Activated CD8-positive, alpha-beta memory T cell treated with anti-CD3 and anti-CD28 coated beads, Interleukin-2, amount 50 U/mL, for 24 hours (primary cell): ENCODE data around the gene SGTA.
"Not testable (repeated sequence)": the region's sequence is repeated elsewhere in the genome, so short reads cannot be mapped to it uniquely, and the experiment has no call there.

Experiments used
- DNase-seq: peaks from one replicate; pipeline ENCODE4 v3.0.0-alpha.2; 2020; ENCODE audit errors: extremely low read depth

SGTA gene, protein sequence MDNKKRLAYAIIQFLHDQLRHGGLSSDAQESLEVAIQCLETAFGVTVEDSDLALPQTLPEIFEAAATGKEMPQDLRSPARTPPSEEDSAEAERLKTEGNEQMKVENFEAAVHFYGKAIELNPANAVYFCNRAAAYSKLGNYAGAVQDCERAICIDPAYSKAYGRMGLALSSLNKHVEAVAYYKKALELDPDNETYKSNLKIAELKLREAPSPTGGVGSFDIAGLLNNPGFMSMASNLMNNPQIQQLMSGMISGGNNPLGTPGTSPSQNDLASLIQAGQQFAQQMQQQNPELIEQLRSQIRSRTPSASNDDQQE

DNA sequence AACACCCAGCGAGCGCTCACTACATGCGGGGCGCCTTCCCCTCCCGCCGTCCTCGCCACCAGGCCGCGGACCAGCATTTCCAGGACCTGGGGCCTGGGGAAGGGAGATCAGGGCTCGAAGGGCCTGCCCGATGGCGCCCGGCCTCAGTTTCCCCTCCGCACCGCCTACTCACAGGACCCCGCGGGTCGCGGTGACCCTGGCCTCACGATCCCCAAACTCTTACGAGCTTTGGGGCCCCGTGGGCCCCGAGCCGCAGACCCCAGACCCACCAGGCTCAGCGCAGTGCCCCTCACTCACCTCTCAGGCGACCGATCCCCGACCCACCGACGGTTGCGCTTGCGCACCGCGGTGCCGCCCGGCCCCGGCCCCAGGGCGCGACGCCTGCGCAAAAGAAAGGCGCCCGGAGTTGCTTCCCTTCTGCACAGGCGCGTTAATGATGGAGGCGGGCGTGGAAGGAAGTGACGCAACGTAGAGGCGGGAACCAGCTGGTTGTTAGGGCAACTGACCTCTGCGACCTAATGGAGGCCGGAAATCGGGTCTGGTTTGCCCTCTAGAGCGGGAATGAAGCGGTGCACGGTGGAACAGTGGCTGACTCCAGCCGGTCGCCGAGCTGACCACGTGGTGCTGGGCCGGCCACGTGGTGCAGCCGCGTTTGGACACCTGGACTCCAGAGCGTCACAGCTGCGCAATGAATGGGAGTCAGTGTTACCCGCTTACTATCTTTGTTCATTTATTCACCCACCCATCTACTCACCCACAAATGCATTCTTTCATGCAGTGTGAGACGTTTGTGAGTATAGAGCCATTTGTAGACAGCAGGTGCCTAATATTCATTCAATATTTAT, at the start of gene SGTA:
TSS of gene SGTA (minus strand) at position 338 of the 845 bp plus-strand sequence. CDS start 14,205 bp downstream, outside the sequence.
- DNase-seq, result peak; percentile 97

DNA sequence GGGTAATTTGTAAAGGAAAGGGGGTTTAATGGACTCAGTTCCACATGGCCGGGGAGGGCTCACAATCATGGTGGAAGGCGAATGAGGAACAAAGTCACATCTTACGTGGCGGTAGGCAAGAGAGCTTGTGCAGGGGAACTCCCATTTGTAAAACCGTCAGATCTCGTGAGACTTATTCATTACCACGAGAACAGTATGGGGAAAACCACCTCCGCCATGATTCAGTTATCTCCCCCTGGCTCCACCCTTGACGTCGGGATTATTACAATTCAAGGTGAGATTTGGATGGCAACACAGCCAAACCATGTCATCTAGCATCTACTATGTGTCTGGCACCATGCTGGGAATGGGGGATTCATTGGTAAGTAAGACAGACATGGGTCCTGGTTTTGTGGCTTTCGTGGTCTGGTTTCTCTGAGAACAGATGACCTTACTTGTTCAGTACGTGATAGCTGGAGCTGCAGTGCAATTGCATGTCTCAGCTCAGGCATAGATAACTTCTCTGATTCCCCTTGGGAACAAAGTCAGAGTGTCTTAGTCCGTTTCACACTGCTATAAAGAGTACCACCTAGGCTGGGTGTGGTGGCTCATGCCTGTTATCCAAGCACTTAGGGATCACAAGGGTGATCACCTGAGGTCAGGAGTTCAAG, 44.9 kb upstream of the SGTA start:
- no peak for DNase-seq

DNA sequence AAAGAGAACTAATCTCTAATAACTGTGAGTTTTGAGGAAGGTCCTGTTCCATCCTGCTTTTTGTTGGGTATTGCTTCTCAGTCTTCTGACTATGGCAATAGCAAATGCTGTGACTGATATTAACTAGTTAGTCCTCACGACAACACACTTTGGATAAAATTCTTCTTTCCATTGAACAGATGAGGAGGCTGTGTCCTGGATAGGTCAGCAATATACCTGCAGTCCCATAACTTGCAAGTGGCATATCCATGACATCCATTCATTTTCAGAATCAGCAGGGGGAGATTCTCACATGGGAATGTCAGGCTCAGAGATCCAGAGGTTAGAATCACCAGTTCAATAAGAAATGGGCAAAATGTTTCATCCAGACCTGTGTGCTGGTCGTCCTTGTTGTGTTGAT, 43.9 kb upstream of the SGTA start:
- DNase-seq, result no peak

DNA sequence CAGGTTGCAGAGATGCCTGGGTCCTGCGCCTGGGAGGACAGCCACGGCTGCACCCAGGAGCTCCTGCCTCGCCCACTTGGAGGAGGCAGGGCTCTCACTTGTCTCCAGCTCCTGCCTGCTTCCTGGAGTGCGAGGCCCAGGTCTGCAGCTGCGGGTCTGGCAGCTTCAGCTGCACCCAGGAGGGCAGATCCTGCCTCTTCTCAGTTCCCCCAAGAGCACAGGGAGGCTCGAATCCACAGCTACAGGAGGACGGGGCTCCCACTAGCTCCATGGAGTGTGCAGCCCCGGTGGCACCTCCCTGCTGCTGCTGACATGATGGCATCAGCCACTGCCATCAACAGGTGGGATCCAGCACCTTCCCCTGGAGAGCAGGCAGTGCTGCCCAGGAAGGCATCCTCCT, 41.1 kb upstream of the SGTA start:
- no peak for DNase-seq

DNA sequence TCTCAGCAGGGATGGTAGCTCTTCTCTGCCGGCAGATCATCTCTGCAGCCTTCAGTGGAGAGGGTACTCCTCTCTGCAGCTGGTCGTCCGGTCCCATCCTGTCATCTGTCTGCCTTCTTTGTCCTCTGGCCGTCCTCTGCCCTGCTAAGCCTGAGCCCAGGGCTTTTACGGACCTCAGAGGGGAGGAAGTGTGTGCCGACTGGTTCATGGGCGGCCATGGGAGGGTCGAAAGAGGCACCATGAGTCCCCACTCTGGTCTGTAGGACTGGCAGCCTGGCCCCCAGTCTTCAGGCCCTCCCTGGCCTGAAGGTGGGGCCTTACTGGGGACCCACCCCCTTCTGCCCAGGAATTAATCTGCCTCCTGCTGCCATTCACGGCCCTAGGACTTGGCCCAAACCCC, 40.6 kb upstream of the SGTA start:
- DNase-seq, result no peak

DNA sequence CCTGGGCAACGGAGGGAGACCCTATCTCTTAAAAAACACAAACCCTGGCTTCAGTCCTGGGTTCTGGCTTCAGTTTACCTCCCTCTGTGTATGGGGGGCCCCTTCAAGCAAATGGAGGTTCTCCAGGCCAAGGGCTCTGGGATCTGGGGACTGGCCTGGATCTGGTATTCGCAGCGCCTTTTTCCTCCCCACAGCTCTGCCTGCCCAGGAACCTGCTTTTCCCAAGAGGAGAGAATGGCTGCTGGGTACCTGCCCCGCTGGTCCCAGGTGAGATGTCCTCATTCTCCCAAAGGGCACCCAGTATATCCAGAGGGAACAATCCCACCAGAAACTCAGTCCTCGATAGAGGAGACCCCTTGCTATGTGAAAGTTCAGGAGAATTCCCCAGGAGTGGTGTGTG, 39.8 kb upstream of the SGTA start:
- no peak for DNase-seq

DNA sequence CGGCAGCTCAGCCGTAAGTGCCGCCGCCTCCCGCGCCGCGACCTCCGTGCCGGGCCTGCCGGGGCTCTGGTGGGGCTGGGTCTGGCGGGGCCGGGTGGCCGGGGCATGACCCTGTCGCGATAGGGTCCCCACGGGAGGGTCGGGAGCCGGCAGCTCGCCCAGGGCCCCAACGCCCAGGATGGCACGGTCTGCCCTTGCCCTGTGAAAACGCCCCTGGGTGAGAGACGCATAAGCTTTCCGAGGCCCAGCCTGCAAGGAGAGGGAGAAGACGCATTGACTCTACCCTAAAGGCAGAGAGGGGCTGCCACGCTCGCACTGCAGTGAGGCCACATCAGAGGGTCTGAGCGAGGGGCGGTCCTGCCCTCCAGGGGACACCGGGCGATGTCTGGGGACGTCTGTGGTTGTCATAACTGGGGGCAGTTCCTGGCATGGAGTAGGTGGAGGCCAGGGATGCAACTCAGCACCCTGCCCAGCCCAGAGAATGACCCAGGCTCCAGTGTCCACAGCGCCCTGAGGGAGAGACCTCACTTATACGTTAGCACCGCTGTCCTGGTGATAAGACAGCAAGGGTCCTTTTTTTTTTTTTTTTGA, 37.1 kb upstream of the SGTA start:
- DNase-seq, result no peak

DNA sequence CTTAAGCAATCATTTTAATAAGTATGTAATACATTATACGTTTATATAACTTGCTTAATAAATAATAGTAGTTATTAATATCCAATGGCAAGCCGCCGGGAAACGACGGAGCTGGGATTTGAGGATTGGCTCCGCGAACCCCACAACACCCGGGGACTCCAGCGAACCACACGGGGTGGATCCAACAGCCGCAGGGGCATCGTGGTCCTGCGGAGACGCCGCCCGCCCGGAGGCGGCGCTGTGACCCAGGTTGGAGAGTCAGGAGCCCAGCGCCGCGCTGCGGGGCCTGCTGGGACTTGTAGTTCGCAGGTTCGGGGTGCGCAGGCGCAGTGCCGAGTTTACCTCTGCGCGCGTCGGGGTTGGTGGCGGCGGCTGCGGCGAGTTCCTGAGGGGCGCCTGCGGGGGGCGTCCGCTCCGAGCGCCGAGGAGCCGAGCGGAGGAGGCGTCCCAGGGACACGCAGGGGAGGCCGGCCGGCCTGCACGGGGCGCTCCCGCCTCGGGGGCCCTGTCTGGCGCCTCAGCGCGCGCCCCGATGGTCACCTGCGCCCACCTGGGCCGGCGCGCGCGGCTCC, 36.6 kb upstream of the SGTA start, which contains the start of gene ZNF554:
TSS of gene ZNF554 (plus strand) at position 329 of the 572 bp plus-strand sequence. CDS start at position 533, 204 bp downstream.
- DNase-seq, result peak; percentile 94

DNA sequence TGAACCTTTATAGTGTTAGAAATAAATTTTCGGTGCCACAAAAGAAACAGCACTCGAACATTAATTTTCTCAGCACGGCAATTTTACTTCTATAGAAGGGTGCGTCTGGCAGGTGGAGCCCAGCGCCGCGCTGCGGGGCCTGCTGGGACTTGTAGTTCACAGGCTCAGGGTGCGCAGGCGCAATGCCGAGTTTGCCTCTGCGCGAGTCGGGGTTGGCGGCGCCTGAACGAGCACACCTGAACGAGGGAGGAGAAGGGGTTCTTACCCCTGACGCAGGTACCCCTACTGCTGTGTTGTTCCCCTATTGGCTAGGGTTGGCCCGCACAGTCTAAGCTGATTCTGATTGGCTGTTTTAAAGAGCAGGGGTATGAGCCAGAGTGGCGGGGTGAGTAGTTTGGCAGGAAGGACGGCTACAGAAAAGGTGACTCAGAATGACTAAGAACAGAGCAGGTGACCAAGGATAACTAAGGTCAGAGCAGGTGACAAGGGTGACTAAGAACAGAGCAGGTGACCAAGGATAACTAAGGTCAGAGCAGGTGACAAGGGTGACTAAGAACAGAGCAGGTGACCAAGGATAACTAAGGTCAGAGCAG, 34.3 kb upstream of the SGTA start:
- DNase-seq, result not testable (repeated sequence)

DNA sequence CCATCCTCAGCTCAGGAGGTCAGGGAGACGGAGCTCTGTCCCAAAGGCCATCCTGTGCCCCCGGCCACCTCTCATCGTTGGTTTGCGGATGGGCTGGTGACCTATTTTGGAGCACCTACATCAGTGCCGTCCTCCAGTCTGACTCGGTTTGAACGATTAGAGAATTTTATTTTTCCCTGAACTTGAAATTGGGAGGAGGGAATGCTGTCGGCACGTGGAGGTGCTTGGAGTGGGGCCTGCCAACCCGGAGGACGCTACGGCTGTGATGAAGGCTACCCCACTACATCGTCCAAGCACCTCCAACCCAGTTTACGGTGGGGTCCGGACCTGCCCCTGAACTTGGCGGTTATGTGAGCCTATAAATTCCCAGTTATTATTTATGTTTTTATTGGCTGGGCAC, 33.6 kb upstream of the SGTA start:
- no peak for DNase-seq

DNA sequence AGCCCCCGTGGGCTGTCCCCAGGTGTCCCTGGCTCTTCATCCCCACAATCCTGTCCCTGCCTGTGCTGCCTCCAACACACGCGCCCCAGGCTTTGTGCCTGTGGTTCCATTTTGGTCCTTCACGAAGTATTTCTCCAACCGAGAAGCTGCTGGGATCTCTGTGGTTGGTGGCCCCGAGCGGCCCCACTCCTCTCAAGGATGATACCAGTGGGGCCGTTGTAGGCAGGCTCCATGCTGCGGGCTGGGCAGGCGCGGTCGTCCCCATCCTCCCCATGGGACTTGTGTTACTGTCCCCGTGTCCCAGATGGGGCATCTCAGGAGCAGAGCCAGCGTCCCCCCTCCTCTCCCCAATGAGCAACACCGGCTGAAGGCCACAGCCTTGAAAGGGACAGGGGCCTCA, 32.9 kb upstream of the SGTA start:
- no peak for DNase-seq

DNA sequence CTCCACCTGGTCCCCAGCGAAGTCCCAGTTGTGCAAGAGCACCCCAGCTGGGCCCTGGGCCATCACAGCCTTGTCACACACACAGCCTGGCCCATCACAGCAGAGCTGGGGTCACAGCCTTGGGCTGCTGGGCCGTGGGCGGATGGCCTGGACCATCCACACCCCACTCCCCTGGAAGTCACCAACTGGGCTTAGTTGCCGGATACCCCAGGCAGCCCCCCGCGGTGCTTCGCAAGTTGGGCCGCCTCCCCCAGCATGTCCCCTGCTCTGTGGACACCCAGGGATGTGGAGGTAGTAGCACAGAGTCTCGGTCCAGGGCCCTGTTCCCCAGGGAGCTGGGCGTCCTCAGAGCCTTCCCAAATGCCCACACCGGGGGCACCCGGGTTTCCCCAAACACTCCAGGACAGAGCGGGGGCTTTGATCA, 32.1 kb upstream of the SGTA start:
- DNase-seq, result no peak

DNA sequence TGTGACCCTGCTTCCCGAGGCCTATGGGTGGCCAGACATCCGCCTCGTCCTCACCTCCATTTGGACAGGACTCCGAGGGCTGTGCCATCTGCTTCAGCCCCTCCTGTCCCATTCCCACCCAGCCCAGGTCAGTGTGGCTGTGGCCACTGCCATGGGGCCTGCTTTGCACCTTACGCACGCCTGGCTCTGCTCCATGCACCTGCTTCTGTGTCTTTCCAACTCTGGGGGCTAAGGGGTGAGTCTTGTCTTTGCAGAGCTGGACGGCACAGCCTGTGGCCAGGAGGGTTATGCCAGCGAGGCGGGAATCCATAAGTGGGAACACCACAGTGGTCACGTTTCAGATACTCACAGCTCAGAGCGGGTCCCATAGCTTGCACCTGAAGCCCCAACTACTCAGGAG, 31.4 kb upstream of the SGTA start:
- DNase-seq, result no peak

DNA sequence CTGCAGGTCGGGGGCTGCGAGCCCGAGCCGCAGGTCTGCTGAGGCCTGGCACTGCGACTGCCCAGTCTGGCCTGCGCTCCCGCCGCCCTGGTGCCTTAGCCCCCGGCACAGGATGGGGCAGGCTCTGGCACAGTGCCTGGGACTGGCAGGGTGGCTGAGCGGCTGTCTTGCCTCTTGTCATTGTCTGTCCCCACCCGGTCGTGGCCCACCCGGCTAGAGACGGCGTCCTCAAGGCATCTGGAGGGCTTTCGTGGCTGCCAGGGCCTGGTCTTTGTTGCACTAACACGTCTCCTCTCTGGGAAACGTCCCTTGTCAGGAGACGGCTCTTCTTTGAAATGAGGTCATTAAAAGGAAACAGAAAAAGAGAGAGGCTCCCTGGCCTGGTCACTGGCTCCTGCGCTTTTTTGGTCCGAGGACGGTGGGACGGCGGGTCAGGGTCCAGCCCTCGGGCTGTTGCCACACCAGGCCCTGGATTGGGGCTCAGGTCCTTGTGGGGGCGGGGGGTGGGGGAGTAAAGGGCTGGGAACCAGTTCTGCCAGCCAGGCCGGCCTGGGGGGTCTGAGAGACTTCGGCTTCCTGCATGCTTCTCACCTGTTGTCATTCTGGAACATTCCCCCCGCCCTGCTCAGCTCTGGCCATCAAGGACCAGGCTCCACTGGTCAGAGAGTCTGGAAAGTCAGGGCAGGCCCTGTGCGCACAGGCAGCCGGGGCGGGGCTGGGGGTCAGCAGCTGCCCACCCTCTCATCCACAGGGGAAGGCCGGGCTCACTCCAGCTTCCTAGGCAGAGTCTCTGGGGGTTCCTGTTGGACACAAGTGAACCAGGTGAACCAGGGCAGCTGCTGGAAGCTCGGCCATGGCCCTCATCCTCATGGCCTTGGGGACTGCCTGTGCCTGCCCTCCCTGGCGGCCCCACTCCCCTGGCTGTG, 30.4 kb upstream of the SGTA start:
- DNase-seq, result no peak

DNA sequence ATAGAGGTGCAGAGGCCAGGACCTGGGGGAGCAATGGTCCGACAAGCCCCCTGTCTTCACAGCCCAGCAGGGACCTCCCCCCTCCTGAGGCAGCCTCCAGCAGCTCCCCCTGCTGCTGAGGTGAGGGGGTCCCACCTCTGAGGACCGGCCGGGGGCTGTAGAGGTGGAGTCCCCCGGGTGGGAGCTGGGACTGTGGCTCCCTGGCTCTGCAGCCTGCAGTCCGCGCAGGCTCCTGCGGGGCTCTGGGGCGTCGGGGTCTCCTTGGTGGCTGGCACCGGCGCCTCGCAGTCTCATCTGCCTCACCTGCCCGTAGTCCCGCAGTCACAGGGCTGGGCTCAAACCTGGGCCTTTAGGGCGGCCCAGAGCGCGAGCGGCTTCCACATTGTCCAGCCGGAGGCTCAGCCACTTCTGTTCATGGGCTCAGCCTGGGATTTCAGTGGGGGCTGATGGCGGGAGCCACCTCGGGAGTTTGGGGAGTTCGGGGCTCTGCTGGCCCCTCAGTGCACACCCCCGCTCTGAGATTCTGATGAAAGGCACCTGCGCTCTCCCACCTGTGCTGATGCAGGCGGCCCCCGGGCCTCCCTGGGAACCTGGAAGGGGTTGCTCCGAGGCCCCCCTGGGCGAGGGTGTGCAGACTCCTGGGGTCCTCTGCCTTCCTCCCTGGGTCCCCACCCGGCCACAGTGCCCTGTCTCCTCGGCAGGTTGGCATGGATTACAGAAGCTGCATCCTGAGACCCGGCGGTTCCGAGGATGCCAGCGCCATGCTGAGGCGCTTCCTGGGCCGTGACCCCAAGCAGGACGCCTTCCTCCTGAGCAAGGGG, 29.6 kb upstream of the SGTA start:
- no peak for DNase-seq

DNA sequence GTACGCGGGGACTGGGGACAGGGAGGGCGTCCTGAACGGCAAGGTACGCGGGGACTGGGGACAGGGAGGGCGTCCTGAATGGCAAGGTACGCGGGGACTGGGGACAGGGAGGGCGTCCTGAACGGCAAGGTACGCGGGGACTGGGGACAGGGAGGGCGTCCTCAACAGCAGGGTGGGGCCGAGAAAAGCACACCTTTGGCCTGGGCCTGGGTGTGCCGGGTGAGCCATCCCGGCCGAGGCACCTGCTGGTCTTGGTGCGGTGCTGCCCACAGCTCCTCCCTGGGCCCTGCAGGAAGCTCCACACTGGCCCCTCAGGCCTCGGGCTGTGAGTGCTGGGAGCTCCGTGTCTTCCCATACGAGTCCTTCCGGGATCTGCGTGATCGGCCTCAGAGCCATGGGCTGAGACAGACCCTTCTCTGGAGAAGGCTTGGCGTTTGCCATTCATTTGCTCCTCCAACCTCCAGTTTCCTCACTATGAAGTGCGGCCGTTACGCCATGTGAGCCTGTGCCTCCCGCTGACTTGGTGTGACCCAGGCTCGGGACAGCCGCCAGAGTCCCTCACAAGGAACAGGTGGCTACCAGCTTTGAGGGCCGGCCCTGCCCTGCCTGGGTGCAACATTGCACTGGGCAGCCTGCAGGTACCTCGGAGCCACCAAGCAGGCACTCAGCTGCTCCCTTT, 28.8 kb upstream of the SGTA start:
- no peak for DNase-seq

DNA sequence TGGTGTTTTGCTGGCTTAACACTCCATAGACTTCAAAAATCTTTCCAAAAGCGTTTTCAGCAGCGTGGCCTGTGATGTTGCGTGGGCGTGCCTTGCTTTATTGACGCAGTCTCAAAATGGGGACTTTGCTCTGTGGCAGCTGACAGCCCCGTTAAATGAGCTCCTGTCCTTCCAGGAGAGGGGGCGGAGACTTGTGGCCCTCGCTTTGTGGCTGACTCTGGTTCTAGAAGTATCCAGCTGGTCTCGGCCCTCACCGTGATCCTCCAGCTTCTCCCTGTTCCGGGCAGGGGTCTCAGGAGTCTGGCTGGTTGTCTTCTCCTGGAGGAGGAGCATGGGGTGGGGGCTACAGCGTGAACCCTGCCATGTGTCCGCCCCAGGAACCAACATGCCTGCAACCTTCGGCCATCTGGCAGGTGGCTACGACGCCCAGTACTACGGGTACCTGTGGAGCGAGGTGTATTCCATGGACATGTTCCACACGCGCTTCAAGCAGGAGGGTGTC, 28.2 kb upstream of the SGTA start:
- no peak for DNase-seq
